H1 (cell line): ENCODE results near the gene IFT43. TPM values are rescaled to one million over a fixed set of nuclear protein-coding genes. Genes with fewer than 3 reads are reported as not detected.
A peak's percentile ranks its signal among the peaks of the same experiment; 100 is the strongest.

ENCODE experiments used
- CTCF ChIA-PET: fragments of 300-600 bp; sonication (Branson Sonifier 250); formaldehyde crosslinking; loops from one replicate; lab custom pipeline; 2021; ENCODE audit not compliant: partially characterized antibody; lab: Charles Lee
- POLR2A ChIA-PET: fragments of 300-600 bp; sonication (Branson Sonifier 250); formaldehyde crosslinking; loops from one replicate; lab custom pipeline; 2021; ENCODE audit warnings: inconsistent platforms; ENCODE audit not compliant: partially characterized antibody; lab: Charles Lee
- DNase-seq, 2 experiments: peaks; one replicate each; pipeline versions ENCODE4 v3.0.0 to v3.0.0-alpha.2; 2010 to 2022; ENCODE audit warnings: low spot score in 2 of 2, low read depth in 1 of 2, mixed read lengths in 1 of 2
- FAIRE-seq: peaks from 2 replicates; lab custom pipeline; 2011; peaks lifted over from hg19 to GRCh38; lab: Jason Lieb, UNC
- H2AFZ ChIP-seq: 2 replicates; pipeline ENCODE4 v1.8.1; 2012; ENCODE audit warnings: low read length, inconsistent platforms
- H2AK5ac ChIP-seq: 2 replicates; pipeline ENCODE4 v1.6.1; 2013; ENCODE audit warnings: low read depth, low read length
- H2BK120ac ChIP-seq: replicated peaks from 2 replicates; pipeline ENCODE3; 2013; ENCODE audit warnings: low read depth, low read length, inconsistent platforms
- H2BK12ac ChIP-seq: 2 replicates; pipeline ENCODE4 v1.6.1; 2013; ENCODE audit warnings: low read depth, low read length
- H2BK15ac ChIP-seq: 2 replicates; pipeline ENCODE4 v1.6.1; 2013; ENCODE audit warnings: low read length
- H2BK20ac ChIP-seq: 2 replicates; pipeline ENCODE4 v1.6.1; 2013; ENCODE audit warnings: low read length
- H2BK5ac ChIP-seq: 2 replicates; pipeline ENCODE4 v1.6.1; 2013; ENCODE audit warnings: low read depth, low read length
- H3K14ac ChIP-seq: 2 replicates; pipeline ENCODE4 v1.6.1; 2013; ENCODE audit warnings: inconsistent platforms; ENCODE audit not compliant: insufficient read length
- H3K18ac ChIP-seq: 2 replicates; pipeline ENCODE4 v1.6.1; 2013; ENCODE audit warnings: low read length; ENCODE audit errors: extremely low read depth
- H3K23ac ChIP-seq: 2 replicates; pipeline ENCODE4 v1.6.1; 2013; ENCODE audit warnings: inconsistent platforms; ENCODE audit not compliant: insufficient read length
- H3K23me2 ChIP-seq: 2 replicates; pipeline ENCODE4 v1.6.1; 2013; ENCODE audit warnings: low read depth, low read length
- H3K27ac ChIP-seq: 2 replicates; pipeline ENCODE4 v1.6.1; 2011; ENCODE audit warnings: low read depth, low read length, inconsistent platforms
- H3K27me3 ChIP-seq, 4 experiments: replicated peaks in 1 of 4; 1 replicate in 1 of 4; 2 replicates in 3 of 4; pipeline versions ENCODE4 v1.6.1 to v1.8.1; 2011 to 2013; ENCODE audit warnings: low read length in 3 of 4, mild to moderate bottlenecking in 3 of 4, inconsistent platforms in 2 of 4, mixed read lengths in 2 of 4, moderate library complexity in 1 of 4; ENCODE audit not compliant: control insufficient read depth in 3 of 4, insufficient read depth in 3 of 4; ENCODE audit errors: extremely low read depth in 1 of 4
- H3K36me3 ChIP-seq, 4 experiments: 2 replicates each; pipeline versions ENCODE4 v1.6.1 to v1.8.1; 2011 to 2013; ENCODE audit warnings: mild to moderate bottlenecking in 4 of 4, low read length in 3 of 4, moderate library complexity in 2 of 4, control low read depth in 1 of 4, inconsistent platforms in 1 of 4; ENCODE audit not compliant: insufficient read depth in 4 of 4, control insufficient read depth in 2 of 4
- H3K4ac ChIP-seq: replicated peaks from 2 replicates; pipeline ENCODE3; 2013; ENCODE audit warnings: low read length, low read depth, mixed read lengths, inconsistent platforms; ENCODE audit not compliant: insufficient read length
- H3K4me1 ChIP-seq, 4 experiments: replicated peaks in 1 of 4; 1 replicate in 1 of 4; 2 replicates in 3 of 4; pipeline versions ENCODE4 v1.6.1 to v1.8.1; 2011 to 2013; ENCODE audit warnings: low read length in 3 of 4, inconsistent platforms in 2 of 4, mixed read lengths in 1 of 4; ENCODE audit not compliant: insufficient read depth in 4 of 4, control insufficient read depth in 3 of 4
- H3K4me2 ChIP-seq, 2 experiments: 2 replicates each; pipeline versions ENCODE4 v1.6.1 to v1.8.1; 2011 to 2013; ENCODE audit warnings: low read depth in 2 of 2, low read length in 2 of 2, control low read depth in 1 of 2, inconsistent platforms in 1 of 2, mild to moderate bottlenecking in 1 of 2; ENCODE audit not compliant: insufficient read depth in 1 of 2
- H3K4me3 ChIP-seq, 4 experiments: fragments of 200-600, 300-600 bp in 1 of 4; sonication (generic), shearing (Covaris generic), sonication (Bioruptor Twin) in 1 of 4; 2 replicates each; pipeline versions ENCODE4 v1.5.1 to v1.8.1; 2011 to 2016; ENCODE audit warnings: low read length in 4 of 4, low read depth in 3 of 4, control low read depth in 2 of 4, inconsistent platforms in 2 of 4, mild to moderate bottlenecking in 2 of 4, mixed read lengths in 1 of 4, moderate library complexity in 1 of 4; ENCODE audit not compliant: insufficient read depth in 2 of 4; ENCODE audit errors: extremely low read depth in 1 of 4
- H3K56ac ChIP-seq: replicated peaks from 2 replicates; pipeline ENCODE3; 2013; ENCODE audit warnings: low read depth, mild to moderate bottlenecking, mixed read lengths, low read length, inconsistent platforms; ENCODE audit not compliant: insufficient read length
- H3K79me1 ChIP-seq: 2 replicates; pipeline ENCODE4 v1.6.1; 2013; ENCODE audit warnings: low read depth, low read length, control low read depth
- H3K79me2 ChIP-seq, 2 experiments: 2 replicates each; pipeline versions ENCODE4 v1.6.1 to v1.8.1; 2012 to 2013; ENCODE audit warnings: low read length in 2 of 2, mild to moderate bottlenecking in 2 of 2, inconsistent platforms in 1 of 2; ENCODE audit not compliant: insufficient read depth in 2 of 2, control insufficient read depth in 1 of 2
- H3K9ac ChIP-seq, 4 experiments: replicated peaks in 1 of 4; 1 replicate in 1 of 4; 2 replicates in 3 of 4; pipeline versions ENCODE4 v1.6.1 to v1.8.1; 2011 to 2013; ENCODE audit warnings: low read depth in 3 of 4, low read length in 3 of 4, control low read depth in 2 of 4, mild to moderate bottlenecking in 2 of 4, moderate library complexity in 2 of 4, inconsistent platforms in 1 of 4; ENCODE audit errors: extremely low read depth in 1 of 4
- H3K9me3 ChIP-seq, 2 experiments: 2 replicates each; pipeline versions ENCODE4 v1.6.1 to v1.8.1; 2012 to 2013; ENCODE audit warnings: mild to moderate bottlenecking in 2 of 2, moderate library complexity in 2 of 2, control low read depth in 1 of 2, inconsistent platforms in 1 of 2, low read depth in 1 of 2, low read length in 1 of 2, mixed read lengths in 1 of 2; ENCODE audit not compliant: insufficient read depth in 2 of 2
- H4K20me1 ChIP-seq, 2 experiments: replicated peaks in 1 of 2; 2 replicates each; pipeline versions ENCODE3 to v1.8.1; 2011 to 2013; ENCODE audit warnings: inconsistent platforms in 2 of 2, low read length in 2 of 2, mild to moderate bottlenecking in 1 of 2; ENCODE audit not compliant: insufficient read depth in 2 of 2, control insufficient read depth in 1 of 2
- H4K5ac ChIP-seq: 2 replicates; pipeline ENCODE4 v1.6.1; 2013; ENCODE audit warnings: low read length, low read depth, mixed read lengths, inconsistent platforms; ENCODE audit not compliant: insufficient read length
- H4K8ac ChIP-seq: 2 replicates; pipeline ENCODE4 v1.8.0; 2013; ENCODE audit warnings: mild to moderate bottlenecking, moderate library complexity, low read length, inconsistent platforms; ENCODE audit not compliant: insufficient read depth; ENCODE audit errors: extremely low read depth
- H4K91ac ChIP-seq: replicated peaks from 2 replicates; pipeline ENCODE3; 2013; ENCODE audit warnings: low read length, mixed read lengths, inconsistent platforms; ENCODE audit not compliant: insufficient read length
- ASH2L ChIP-seq: fragments of 200-600, 300-600 bp; sonication (generic); IDR thresholded peaks from one replicate; pipeline ENCODE4 v1.7.1; 2017; ENCODE audit warnings: low read length
- CBX8 ChIP-seq: fragments of 300-800, 300-1000 bp; sonication (generic); IDR thresholded peaks from 2 replicates; pipeline ENCODE4 v1.7.1; 2016; ENCODE audit warnings: low read depth, low read length, borderline replicate concordance
- CEBPB ChIP-seq: IDR thresholded peaks from 2 replicates; pipeline ENCODE4 v1.6.1; 2012; ENCODE audit warnings: low read depth, low read length
- EZH2 ChIP-seq: fragments of 200-600 bp; sonication (generic); IDR thresholded peaks from 2 replicates; pipeline ENCODE4 v1.7.1; 2012; ENCODE audit warnings: low read depth, mild to moderate bottlenecking, moderate library complexity, low read length, inconsistent platforms; ENCODE audit not compliant: severe bottlenecking
- GABPA ChIP-seq: IDR thresholded peaks from 2 replicates; pipeline ENCODE4 v1.6.1; 2011; ENCODE audit warnings: mild to moderate bottlenecking, low read length, moderate library complexity, borderline replicate concordance; ENCODE audit not compliant: insufficient read depth
- KDM5A ChIP-seq: fragments of 200-600 bp; IDR thresholded peaks from 2 replicates; pipeline ENCODE4 v1.7.1; 2012; ENCODE audit warnings: mild to moderate bottlenecking, low read length, inconsistent platforms, mixed read lengths
- PHF8 ChIP-seq: fragments of 200-600 bp; sonication (generic); conservative IDR thresholded peaks from 2 replicates; pipeline ENCODE4 v1.7.1; 2012; ENCODE audit warnings: low read depth, mild to moderate bottlenecking, inconsistent platforms, low read length, moderate library complexity
- POU5F1 ChIP-seq: IDR thresholded peaks from 2 replicates; pipeline ENCODE4 v1.6.1; 2011; ENCODE audit warnings: low read depth, mild to moderate bottlenecking, low read length, moderate library complexity
- RBBP5 ChIP-seq: IDR thresholded peaks from 2 replicates; pipeline ENCODE4 v1.7.1; 2012; ENCODE audit warnings: low read depth, mild to moderate bottlenecking, inconsistent platforms, low read length, moderate library complexity, borderline replicate concordance
- RXRA ChIP-seq: IDR thresholded peaks from 2 replicates; pipeline ENCODE4 v1.6.1; 2011; ENCODE audit warnings: low read depth, mild to moderate bottlenecking, low read length, moderate library complexity; ENCODE audit not compliant: insufficient read depth
- SIRT6 ChIP-seq: IDR thresholded peaks from one replicate; pipeline ENCODE4 v1.7.1; 2012; ENCODE audit warnings: low read length, inconsistent platforms
- SP4 ChIP-seq: IDR thresholded peaks from 2 replicates; pipeline ENCODE4 v1.6.1; 2012; ENCODE audit warnings: low read length, inconsistent platforms
- TAF7 ChIP-seq: optimal IDR thresholded peaks from 2 replicates; pipeline ENCODE3; 2011; ENCODE audit warnings: low read depth, mild to moderate bottlenecking, inconsistent platforms, low read length, moderate library complexity, borderline replicate concordance
- TCF12 ChIP-seq: IDR thresholded peaks from 2 replicates; pipeline ENCODE4 v1.6.1; 2011; ENCODE audit warnings: low read depth, mild to moderate bottlenecking, low read length
- YY1 ChIP-seq: IDR thresholded peaks from 2 replicates; pipeline ENCODE4 v1.6.1; 2011; ENCODE audit warnings: low read depth, mild to moderate bottlenecking, low read length
- WGBS, 2 experiments: shearing (Covaris generic) in 1 of 2; methylation state at CpG; one replicate each; pipeline versions ENCODE4 v1.1.6 to v1.1.7; 2013 to 2015; ENCODE audit warnings: low lambda C conversion rate in 2 of 2, mixed read lengths in 2 of 2, inconsistent platforms in 1 of 2, low coverage in 1 of 2, missing lambda C conversion rate in 1 of 2; ENCODE audit not compliant: insufficient replicate concordance in 2 of 2, insufficient coverage in 1 of 2, insufficient read length in 1 of 2; ENCODE audit errors: extremely low coverage in 1 of 2, missing lambda C conversion rate in 1 of 2; 5-methylcytosine and 5-hydroxymethylcytosine counted together
- polyA plus RNA-seq, 7 experiments: library from polyadenylated mRNA; depleted of rRNA in 3 of 7; stranded (reverse) in 5 of 7; unstranded in 2 of 7; fragments of >200 nt in 5 of 7; fragments of 200-250 nt in 2 of 7; gene quantifications; 1 replicate in 5 of 7; 2 replicates in 1 of 7; 4 replicates in 1 of 7; pipeline versions ENCODE4 v1.2.1 to v1.2.3, GENCODE V29; 2011 to 2013; ENCODE audit warnings: missing spikeins in 2 of 7, mixed read lengths in 2 of 7
- total RNA-seq: library from RNA; stranded (reverse); fragmentation: NEBNext Ultra II Directional; extraction: Animal tissue kit (Norgen Biotek cat#: 25700); gene quantifications from 2 replicates; pipeline ENCODE4 v1.2.1, GENCODE V29; 2021
- TF ChIP-seq, protein P1 (sequence below): IDR thresholded peaks from 2 replicates; pipeline ENCODE4 v1.6.1; 2012; ENCODE audit warnings: inconsistent platforms

Gene IFT43
- total and polyA plus RNA-seq, 2 of the 8 experiments (the other 6 are each of a cell fraction or from before 2014, with no cell fraction given) = 17.0 to 20.8 TPM

DNA sequence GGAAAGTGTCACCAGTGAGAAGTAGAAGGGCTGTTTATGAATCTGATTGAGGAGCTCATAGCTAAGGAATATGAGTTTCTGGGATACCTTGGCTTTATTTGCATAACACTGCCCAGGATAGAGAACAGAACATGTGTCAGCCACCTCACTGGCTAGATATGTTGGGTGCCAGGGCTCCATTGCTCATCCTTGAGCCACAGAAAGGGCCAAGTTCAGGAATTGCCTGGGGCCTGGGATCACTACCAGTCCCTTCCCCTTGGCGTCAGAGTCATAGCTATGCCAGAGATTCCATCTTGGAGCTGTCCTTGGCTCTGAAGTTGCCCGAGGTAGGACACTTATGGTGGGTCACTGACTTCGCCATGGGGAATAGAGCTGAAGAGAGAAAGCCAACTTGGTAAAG lies 49.0 kb downstream of the IFT43 start:
- Histone ChIP-seq H3K9ac (no peak overlapping the region), H4K8ac (no peak overlapping the region), H3K4ac (no peak overlapping the region), H3K4me2 (no peak overlapping the region), H4K5ac (no peak overlapping the region), H3K14ac (no peak overlapping the region), H3K27ac (no peak overlapping the region), H4K20me1 (no peaks in the 10 kb centered on the region), H3K23ac (no peak overlapping the region), H3K79me2 (no peaks in the 10 kb centered on the region), H3K4me3 (no peak overlapping the region), H3K56ac (no peak overlapping the region), H2BK120ac (no peak overlapping the region), H3K18ac (no peak overlapping the region), H3K4me1 (no peaks in the 10 kb centered on the region), H4K91ac (no peak overlapping the region), H3K79me1 (no peaks in the 10 kb centered on the region), H3K9me3 (no peaks in the 10 kb centered on the region), H2BK15ac (no peak overlapping the region), H2AFZ (no peak overlapping the region), H2BK5ac (no peak overlapping the region), H2BK12ac (no peak overlapping the region), H3K23me2 (no peaks in the 10 kb centered on the region), H3K27me3 (no peaks in the 10 kb centered on the region), H3K36me3 (no peaks in the 10 kb centered on the region; a peak in 2 of 8 replicates), H2AK5ac (no peak overlapping the region), H2BK20ac (no peak overlapping the region)
- 78% methylated on average over 3 of the region's 3 CpGs; no CpG with 5 or more reads in 1 of the 2 experiments for WGBS, 2 experiments
- POLR2A ChIA-PET = no interaction called here
- FAIRE-seq (no peak), DNase-seq (peak in 1 of 2 experiments; percentile 13)
- CTCF ChIA-PET = interaction anchor here (0.8 kb wide), 1 partner anchor 352 kb away, joined by 4 read pairs; no protein-coding TSS in a partner anchor
- TF ChIP-seq PHF8 (no peak), YY1 (no peak), RXRA (no peak), SP4 (no peak), ASH2L (no peak), CBX8 (no peak), POU5F1 (no peak), TAF7 (no peak), RBBP5 (no peak), GABPA (no peak), EZH2 (no peak), KDM5A (no peak), CEBPB (no peak), TCF12 (no peak), SIRT6 (no peak)
- TF ChIP-seq, protein P1, sequence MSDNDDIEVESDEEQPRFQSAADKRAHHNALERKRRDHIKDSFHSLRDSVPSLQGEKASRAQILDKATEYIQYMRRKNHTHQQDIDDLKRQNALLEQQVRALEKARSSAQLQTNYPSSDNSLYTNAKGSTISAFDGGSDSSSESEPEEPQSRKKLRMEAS = no peak
